Liver (tissue), 3 donors: ENCODE data around the gene ITGA5.

Experiments used
- EGR1 ChIP-seq, 2 donors: IDR thresholded peaks; 2 replicates each; pipeline ENCODE4 v1.6.1; 2016 to 2018; ENCODE audit warnings: antibody characterized with exemption in 2 of 2, low read depth in 2 of 2
- GABPA ChIP-seq, 2 donors: IDR thresholded peaks in 1 of 2; conservative IDR thresholded peaks in 1 of 2; 2 replicates each; pipeline ENCODE4 v1.6.1; 2016; ENCODE audit warnings: antibody characterized with exemption in 2 of 2, mild to moderate bottlenecking in 1 of 2, moderate library complexity in 1 of 2
- HNF4A ChIP-seq, 2 donors: conservative IDR thresholded peaks; 2 replicates each; pipeline ENCODE4 v1.6.1; 2016; ENCODE audit warnings: antibody characterized with exemption in 2 of 2, mild to moderate bottlenecking in 2 of 2
- RAD21 ChIP-seq, 2 donors: IDR thresholded peaks; 2 replicates each; pipeline ENCODE4 v1.6.1; 2016; ENCODE audit warnings: antibody characterized with exemption in 2 of 2, mild to moderate bottlenecking in 2 of 2
- SP1 ChIP-seq: IDR thresholded peaks from 2 replicates; pipeline ENCODE4 v1.6.1; 2018; ENCODE audit warnings: antibody characterized with exemption, mild to moderate bottlenecking
- TAF1 ChIP-seq: conservative IDR thresholded peaks from 2 replicates; pipeline ENCODE4 v1.6.1; 2016; ENCODE audit warnings: antibody characterized with exemption, mild to moderate bottlenecking
- YY1 ChIP-seq: IDR thresholded peaks from 2 replicates; pipeline ENCODE4 v1.6.1; 2016; ENCODE audit warnings: antibody characterized with exemption, mild to moderate bottlenecking
- TF ChIP-seq, protein P1 (sequence below): IDR thresholded peaks from 2 replicates; pipeline ENCODE4 v1.6.1; 2016; ENCODE audit warnings: antibody characterized with exemption
- TF ChIP-seq, protein P2 (sequence below): fragments of 150-350 bp; IDR thresholded peaks from 2 replicates; pipeline ENCODE4 v1.5.1; 2017; ENCODE audit warnings: improper control_type of control experiment, low read depth, low read length; ENCODE audit not compliant: missing input control
- TF ChIP-seq, protein P3 (sequence below): IDR thresholded peaks from 2 replicates; pipeline ENCODE4 v1.6.1; 2016; ENCODE audit warnings: antibody characterized with exemption, mild to moderate bottlenecking
- TF ChIP-seq, protein P4 (sequence below): IDR thresholded peaks from 2 replicates; pipeline ENCODE4 v1.6.1; 2016; ENCODE audit warnings: antibody characterized with exemption
- donor health status: healthy.
- donor health status: healthy.

DNA sequence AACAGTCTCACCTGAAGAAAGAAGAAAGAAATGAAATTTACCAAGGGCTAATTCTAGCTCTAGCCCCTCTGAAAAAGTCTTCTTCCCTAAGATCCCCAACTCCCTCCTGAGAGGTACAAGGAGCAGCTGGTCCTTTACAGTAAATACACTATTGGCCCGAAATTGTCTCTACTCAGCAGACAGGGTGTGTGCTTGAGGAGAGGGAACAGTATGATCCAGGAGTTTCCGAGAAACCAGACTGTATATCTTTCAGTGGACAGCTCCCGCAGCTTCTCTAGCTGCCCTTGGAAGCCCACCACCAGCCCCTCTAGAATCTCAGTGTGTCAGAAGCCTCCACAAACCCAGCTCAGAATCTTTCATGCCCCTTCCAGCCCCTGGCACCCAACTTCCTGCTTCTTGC, 62.8 kb downstream of the ITGA5 start:
- TF ChIP-seq HNF4A (conservative IDR thresholded peaks at IDR 0.05) (no peak), RAD21 (IDR thresholded peaks at IDR 0.05) (no peak), YY1 (no peak), EGR1 (IDR thresholded peaks at IDR 0.05; ENCODE audit: low read depth in 2 of 2) (no peak), TAF1 (no peak), GABPA (IDR thresholded peaks at IDR 0.05 in 1 of 2, conservative IDR thresholded peaks at IDR 0.05 in 1 of 2) (no peak), SP1 (no peak)
- TF ChIP-seq, protein P1, sequence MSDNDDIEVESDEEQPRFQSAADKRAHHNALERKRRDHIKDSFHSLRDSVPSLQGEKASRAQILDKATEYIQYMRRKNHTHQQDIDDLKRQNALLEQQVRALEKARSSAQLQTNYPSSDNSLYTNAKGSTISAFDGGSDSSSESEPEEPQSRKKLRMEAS, result no peak
- TF ChIP-seq, protein P2, sequence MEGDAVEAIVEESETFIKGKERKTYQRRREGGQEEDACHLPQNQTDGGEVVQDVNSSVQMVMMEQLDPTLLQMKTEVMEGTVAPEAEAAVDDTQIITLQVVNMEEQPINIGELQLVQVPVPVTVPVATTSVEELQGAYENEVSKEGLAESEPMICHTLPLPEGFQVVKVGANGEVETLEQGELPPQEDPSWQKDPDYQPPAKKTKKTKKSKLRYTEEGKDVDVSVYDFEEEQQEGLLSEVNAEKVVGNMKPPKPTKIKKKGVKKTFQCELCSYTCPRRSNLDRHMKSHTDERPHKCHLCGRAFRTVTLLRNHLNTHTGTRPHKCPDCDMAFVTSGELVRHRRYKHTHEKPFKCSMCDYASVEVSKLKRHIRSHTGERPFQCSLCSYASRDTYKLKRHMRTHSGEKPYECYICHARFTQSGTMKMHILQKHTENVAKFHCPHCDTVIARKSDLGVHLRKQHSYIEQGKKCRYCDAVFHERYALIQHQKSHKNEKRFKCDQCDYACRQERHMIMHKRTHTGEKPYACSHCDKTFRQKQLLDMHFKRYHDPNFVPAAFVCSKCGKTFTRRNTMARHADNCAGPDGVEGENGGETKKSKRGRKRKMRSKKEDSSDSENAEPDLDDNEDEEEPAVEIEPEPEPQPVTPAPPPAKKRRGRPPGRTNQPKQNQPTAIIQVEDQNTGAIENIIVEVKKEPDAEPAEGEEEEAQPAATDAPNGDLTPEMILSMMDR, result no peak
- TF ChIP-seq, protein P3, sequence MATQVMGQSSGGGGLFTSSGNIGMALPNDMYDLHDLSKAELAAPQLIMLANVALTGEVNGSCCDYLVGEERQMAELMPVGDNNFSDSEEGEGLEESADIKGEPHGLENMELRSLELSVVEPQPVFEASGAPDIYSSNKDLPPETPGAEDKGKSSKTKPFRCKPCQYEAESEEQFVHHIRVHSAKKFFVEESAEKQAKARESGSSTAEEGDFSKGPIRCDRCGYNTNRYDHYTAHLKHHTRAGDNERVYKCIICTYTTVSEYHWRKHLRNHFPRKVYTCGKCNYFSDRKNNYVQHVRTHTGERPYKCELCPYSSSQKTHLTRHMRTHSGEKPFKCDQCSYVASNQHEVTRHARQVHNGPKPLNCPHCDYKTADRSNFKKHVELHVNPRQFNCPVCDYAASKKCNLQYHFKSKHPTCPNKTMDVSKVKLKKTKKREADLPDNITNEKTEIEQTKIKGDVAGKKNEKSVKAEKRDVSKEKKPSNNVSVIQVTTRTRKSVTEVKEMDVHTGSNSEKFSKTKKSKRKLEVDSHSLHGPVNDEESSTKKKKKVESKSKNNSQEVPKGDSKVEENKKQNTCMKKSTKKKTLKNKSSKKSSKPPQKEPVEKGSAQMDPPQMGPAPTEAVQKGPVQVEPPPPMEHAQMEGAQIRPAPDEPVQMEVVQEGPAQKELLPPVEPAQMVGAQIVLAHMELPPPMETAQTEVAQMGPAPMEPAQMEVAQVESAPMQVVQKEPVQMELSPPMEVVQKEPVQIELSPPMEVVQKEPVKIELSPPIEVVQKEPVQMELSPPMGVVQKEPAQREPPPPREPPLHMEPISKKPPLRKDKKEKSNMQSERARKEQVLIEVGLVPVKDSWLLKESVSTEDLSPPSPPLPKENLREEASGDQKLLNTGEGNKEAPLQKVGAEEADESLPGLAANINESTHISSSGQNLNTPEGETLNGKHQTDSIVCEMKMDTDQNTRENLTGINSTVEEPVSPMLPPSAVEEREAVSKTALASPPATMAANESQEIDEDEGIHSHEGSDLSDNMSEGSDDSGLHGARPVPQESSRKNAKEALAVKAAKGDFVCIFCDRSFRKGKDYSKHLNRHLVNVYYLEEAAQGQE, result no peak
- TF ChIP-seq, protein P4, sequence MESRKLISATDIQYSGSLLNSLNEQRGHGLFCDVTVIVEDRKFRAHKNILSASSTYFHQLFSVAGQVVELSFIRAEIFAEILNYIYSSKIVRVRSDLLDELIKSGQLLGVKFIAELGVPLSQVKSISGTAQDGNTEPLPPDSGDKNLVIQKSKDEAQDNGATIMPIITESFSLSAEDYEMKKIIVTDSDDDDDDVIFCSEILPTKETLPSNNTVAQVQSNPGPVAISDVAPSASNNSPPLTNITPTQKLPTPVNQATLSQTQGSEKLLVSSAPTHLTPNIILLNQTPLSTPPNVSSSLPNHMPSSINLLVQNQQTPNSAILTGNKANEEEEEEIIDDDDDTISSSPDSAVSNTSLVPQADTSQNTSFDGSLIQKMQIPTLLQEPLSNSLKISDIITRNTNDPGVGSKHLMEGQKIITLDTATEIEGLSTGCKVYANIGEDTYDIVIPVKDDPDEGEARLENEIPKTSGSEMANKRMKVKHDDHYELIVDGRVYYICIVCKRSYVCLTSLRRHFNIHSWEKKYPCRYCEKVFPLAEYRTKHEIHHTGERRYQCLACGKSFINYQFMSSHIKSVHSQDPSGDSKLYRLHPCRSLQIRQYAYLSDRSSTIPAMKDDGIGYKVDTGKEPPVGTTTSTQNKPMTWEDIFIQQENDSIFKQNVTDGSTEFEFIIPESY, result no peak
